Heart left ventricle (tissue), 13 donors: ENCODE data around the gene GOLGA6C.
"Not testable (repeated sequence)": the region's sequence is repeated elsewhere in the genome, so short reads cannot be mapped to it uniquely, and the experiment has no call there.

ENCODE experiments used
- POLR2A ChIP-seq, 2 donors: fragments of 450-650 bp; IDR thresholded peaks; one replicate each; pipeline ENCODE4 v1.6.1; 2017; ENCODE audit warnings: antibody characterized with exemption in 2 of 2, mild to moderate bottlenecking in 2 of 2, moderate library complexity in 2 of 2
- TF ChIP-seq, protein P1 (sequence below), 12 donors: fragments of 200-600 bp; sonication (generic) in 4 of 12; IDR thresholded peaks; one replicate each; pipeline versions ENCODE4 v1.5.0 to v1.8.0; 2018 to 2022; ENCODE audit warnings: antibody characterized with exemption in 12 of 12, mild to moderate bottlenecking in 5 of 12
- donor health status: ischemic (EF 13 %, LVEDD 7.1; RV severe dilation, severe dysfunction).
- donor health status: DM: no; HTN: yes; CAD: no.
- donor health status: DM: no; HTN: no; CAD: no.
- donor health status: ischemic (EF 25% LVEDD 6.9; RV normal size, moderate dysfunction).
- donor health status: ischemic (EF 25% LVEDD 5.7; RV mildly dilated, moderate dysfunction).
- donor health status: ischemic (EF 35%, LVEDD 5.7; RV mildly dilated, moderate dysfunction).
- donor health status: nonischemic (EF 11% LVEDD 7.7; RV severe dilation, severe dysfunction).
- donor health status: DM: yes; HTN: yes; CAD: no.
- donor health status: PGD.
- donor health status: ischemic (EF 29% LVEDD 5.4; RV normal size, mild dysfunction).
- donor health status: nonischemic (EF 23%, LVEDD 6.1; RV moderate dilation, normal function).

DNA sequence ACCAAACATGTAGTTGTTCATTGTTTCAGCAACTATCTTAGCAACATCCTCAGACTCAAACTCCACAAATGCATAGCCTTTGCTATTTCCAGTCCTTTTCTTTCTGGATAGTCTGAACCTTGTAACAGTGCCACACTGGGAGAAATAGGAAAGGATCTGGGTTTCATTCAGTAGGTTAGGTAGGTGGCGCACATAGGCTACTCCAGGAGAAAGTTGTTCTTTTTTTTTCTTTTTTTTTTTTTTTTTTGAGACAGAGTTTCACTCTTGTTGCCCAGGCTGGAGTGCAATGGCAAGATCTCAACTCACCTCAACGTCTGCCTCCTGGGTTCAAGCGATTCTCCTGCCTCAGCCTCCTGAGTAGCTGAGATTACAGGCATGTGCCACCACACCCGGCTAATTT is 5.8 kb upstream of the GOLGA6C start:
- not testable (repeated sequence) for TF ChIP-seq POLR2A (IDR thresholded peaks at IDR 0.05)
- TF ChIP-seq, protein P1, sequence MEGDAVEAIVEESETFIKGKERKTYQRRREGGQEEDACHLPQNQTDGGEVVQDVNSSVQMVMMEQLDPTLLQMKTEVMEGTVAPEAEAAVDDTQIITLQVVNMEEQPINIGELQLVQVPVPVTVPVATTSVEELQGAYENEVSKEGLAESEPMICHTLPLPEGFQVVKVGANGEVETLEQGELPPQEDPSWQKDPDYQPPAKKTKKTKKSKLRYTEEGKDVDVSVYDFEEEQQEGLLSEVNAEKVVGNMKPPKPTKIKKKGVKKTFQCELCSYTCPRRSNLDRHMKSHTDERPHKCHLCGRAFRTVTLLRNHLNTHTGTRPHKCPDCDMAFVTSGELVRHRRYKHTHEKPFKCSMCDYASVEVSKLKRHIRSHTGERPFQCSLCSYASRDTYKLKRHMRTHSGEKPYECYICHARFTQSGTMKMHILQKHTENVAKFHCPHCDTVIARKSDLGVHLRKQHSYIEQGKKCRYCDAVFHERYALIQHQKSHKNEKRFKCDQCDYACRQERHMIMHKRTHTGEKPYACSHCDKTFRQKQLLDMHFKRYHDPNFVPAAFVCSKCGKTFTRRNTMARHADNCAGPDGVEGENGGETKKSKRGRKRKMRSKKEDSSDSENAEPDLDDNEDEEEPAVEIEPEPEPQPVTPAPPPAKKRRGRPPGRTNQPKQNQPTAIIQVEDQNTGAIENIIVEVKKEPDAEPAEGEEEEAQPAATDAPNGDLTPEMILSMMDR (IDR thresholded peaks at IDR 0.05): not testable (repeated sequence)
